Islet of Langerhans (tissue), 1 donor: ENCODE results near the gene LYVE1.
A peak's percentile ranks its signal among the peaks of the same experiment; 100 is the strongest.

Source experiments
- FAIRE-seq: peaks from one replicate; lab custom pipeline; 2011; peaks lifted over from hg19 to GRCh38; lab: Jason Lieb, UNC

Gene LYVE1

GRCh38 chr11:10558288-10558687 is 10.2 kb downstream of the LYVE1 start:
- no peak for FAIRE-seq

DNA sequence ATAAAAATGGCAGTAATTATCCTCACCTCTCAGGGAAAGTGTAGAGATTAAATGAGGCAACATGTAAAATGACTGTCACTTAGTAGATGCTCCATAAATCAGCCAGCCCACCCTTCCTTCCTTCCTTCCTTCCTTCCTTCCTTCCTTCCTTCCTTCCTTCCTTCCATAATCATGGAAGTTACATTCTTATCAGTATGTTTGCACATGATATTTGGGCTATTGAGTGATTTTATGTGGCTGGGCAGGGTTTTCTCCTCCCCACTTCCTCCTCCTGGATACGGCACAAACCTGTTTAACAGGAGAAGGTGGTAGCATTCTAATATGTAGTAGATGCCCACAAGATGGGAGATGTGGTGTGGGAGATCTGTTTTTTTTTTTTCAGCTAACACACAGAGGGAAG is 11.9 kb downstream of the LYVE1 start:
- no peak for FAIRE-seq

GRCh38 chr11:10551845-10552352 is 16.6 kb downstream of the LYVE1 start:
- no peak for FAIRE-seq

GRCh38 chr11:10551290-10551592 is 17.2 kb downstream of the LYVE1 start:
- FAIRE-seq, result no peak

DNA sequence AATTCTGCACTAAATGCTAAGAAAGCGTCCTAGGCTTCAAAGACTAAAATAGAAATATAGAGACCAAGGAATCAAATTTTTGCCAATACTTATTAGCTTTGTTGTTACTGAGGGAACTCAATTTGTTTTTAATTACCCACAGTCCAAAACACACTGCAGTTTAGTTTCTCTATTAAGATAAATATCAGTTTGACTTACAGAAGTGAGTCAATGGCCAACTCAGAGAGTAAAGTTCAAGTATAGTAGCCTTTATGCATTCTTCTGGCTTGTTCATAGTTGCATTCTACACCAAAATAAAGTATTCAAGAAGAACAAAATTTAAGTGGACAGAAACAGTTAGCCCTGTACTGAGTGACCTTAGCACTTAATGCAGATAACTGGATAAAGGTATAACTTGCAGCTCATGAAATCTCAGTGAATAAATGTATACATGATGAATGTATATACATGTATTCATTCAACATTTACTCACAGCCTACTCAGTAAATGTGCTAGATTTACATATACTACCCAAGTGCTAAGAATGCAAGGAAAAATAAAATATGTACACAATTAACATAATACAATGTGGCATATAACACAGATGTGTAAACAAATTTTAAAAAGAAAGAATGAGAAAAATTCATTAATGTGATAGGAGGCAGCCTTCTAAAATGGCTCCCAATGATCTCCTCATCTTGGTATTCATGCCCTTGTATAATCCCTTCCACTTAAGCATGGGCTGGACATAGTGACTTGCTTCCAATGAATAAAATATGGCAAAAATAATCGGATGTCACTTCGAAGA is 17.8 kb downstream of the LYVE1 start:
- FAIRE-seq, result no peak

DNA sequence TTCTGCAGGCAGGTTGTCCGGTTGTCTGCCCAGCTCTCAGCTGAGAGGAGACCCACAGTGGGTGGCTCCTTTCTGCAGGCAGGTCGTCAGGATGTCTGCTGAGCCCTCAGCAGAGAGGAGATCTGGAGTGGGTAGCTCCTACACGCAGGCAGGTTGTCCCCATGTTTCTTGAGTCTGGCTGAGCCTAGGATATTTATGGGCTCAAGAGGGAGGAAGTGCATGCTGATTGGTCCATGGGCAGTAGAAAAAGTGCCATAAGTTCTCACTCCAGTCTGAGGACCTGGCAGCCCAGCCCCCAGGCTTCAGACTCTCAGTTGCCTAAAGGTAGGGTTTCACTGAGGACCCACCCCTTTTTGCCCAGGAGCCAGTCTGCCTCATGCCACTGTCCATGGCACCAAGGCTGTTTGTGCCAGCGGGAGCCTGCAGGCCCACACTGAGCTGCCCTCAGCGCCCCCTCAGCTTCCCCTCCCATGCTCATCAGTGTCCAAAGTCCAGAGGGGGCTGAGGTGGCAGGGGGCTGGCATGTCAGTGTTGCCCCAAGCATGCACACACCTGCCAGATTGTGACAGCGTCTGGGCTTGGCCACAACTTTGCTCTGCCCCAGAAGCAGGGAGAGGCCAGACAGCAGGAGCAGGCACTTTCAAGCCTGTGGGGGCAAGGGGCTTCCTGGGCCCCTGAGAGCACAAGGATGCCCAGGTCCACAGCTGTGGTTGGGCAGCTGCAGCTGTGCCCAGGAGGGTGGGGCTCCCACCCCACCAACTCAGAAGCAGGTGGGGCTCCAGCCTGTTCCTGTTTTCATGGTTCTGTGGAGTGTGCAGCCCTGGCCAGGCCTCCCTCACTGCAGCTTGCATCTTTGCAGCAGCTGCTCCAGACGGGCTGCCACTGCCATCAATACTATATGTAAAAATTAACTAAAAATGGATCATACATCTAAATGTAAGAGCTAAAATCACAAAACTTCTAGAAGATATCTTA is 23.7 kb downstream of the LYVE1 start:
- FAIRE-seq, result no peak

DNA sequence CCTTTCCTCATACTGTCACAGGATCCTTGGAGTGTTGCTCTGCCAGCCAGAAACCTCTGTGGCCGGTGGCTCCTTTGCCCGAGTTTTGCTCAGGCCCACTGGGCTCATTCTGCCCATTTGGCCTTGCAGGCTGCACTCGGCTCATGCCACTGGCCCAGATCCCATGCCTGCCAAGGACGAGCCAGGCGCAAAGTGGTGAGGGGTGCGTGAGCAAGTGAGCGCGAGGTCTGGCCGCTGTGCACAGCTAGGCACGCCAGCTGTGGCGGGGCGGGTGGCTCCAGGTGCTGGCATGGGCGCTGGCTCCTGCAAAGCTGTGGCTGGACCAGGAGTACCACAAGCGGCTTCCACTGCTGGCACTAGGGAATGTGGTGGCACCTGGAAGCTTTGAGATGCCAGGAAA is 24.7 kb downstream of the LYVE1 start:
- FAIRE-seq, result no peak

DNA sequence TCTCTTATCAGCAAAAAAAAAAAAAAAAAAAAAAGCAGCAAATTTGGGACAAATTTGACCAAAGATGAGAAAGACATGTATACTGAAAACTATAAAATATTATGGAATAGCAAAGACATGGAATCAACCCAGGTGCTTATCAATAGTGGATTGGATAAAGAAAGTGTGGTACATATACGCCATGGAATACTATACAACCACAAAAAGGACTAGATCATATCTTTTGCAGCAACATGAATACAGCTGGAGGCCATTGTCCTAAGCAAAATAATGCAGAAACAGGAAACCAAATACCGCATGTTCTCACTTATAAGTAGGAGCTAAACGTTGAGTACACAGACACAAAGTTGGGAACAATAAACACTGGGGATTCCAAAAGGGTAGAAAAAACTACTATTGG is 25.7 kb downstream of the LYVE1 start:
- no peak for FAIRE-seq

- FAIRE-seq, result peak; percentile 13
Observed at GRCh38 chr11:10541561-10541930, 26.9 kb downstream of the LYVE1 start.

DNA sequence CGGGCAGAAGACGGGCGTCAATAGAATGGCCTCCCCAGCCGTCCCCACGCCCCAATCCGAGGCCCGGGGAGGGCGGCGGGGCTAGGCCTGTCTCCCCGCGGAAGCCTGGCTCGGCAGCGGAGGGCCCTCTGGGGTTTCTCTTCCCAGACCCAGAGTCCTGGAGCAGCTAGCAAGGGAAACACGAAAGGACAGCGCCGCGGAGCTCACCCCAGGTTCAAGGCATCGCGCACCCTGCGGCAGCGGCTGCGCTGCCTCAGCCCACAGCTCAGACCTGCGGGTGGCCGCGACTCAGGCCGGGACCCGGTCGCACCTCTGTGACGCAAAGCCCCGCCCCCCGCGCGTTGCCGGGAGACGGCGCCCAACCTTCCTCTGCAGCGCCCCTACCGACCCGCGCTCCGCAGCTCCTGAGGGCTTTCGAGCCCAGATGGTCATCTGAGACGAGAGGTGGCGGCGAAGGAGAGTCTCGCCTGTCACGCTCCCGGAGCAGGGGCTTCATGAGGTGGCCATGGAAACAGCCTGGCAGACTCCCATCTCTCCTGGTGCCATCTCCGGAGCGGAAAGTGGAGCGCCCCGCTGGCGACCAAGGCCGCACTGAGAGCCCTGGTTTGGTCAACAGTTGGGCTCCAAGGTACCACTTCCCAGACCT is 27.4 kb downstream of the LYVE1 start, which contains the start of gene RNF141:
Gene RNF141 (minus strand): TSS at position 273 of the 646 bp plus-strand sequence. CDS start 7,029 bp downstream, outside the sequence.
- FAIRE-seq, result no peak

DNA sequence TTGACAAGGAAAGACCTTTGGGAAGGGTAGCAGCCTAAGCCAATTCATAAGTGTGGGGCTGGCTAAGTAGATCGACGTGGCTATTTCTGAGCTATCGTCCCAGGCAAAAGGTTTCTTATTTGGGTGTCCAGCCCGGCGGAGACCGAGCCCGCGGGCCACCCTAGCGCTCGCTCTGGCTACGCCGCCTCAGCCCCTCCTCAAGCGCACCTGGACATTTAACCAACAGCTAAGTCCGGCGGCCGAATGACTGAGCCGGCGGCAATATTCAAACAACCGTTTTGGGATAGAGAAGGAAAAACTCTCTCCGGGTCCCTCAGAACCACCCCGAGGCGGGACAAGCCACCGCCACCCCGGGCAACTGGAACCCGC is 27.9 kb downstream of the LYVE1 start:
- no peak for FAIRE-seq

GRCh38 chr11:10539339-10539738 is 29.1 kb downstream of the LYVE1 start:
- no peak for FAIRE-seq

DNA sequence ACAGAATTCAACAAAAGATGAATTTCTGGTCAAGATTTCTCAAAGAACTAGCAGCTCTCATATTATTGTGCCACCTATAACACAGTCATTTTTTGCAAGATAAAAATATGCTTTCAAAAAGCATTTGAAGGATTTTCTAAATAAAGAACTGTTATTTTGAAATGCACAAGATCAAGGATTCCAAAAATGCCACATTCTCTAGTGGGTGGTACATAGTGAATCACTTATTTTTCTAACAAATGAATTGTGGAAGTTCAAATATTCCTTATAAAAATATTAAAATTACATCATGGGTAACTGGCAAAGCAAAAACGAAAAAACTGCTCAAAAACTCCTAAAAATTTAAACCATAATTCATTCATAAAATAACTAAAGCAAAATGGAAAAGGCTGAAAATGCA is 29.5 kb downstream of the LYVE1 start:
- FAIRE-seq, result peak; percentile 27

DNA sequence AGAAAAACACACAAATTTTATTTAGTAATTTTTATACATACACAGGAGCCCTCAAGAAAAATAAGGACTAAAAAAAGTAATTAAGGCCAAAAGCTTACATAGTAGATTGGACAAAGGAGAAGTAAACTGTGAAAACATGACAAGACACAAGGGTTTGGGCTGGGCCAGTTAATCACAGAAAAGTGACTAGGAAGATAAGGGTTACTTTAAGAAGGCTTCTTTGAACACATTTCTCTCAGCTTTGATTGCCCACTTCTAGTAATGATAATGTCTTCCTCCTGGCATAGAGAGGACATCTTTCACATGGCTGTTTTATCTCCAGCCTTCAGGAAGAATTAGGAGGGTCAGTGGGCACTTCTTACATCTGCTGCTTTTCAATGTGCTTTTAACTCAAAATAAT is 30.9 kb downstream of the LYVE1 start:
- FAIRE-seq, result no peak

DNA sequence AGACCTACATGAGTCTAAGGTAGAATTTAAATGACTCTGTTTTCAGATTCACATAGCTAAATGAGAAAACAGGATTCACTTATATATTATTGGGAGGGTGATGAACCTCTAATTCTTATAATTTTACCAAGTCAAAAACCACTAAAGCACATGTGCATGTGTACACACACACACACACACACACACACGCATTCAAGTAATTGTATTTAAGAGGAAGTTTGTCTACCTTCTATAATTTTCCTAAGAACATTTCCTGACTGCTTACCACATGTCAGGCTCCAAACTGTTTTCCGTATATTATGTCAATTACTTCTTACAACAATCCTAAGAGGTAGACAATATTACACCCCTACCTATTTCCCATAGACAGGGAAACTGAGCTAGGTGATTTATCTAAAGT is 34.1 kb downstream of the LYVE1 start:
- FAIRE-seq, result no peak

GRCh38 chr11:10533323-10533722 is 35.1 kb downstream of the LYVE1 start:
- FAIRE-seq, result no peak

- no peak for FAIRE-seq
Observed at GRCh38 chr11:10532526-10532925, 35.9 kb downstream of the LYVE1 start.

DNA sequence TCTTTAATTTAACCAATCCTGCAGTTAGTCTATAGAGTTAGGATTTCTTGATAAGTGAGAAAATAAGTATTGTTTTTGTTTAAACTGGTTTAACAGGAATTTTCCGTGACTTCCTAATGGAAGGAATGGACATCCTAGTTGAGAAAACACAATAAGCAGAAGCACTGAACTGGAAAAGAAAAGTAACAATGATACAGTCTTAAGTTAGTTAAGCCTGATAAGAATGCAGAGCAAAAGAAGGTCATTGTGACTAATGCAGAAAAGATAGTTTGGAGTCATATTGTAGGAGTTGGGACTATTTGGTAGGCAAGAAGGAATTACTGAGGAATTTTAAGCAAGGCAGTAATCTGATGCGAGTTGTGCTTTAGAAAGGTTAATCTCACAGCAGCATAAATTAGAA is 39.2 kb downstream of the LYVE1 start:
- FAIRE-seq, result no peak

- peak; percentile 79 for FAIRE-seq
Observed at GRCh38 chr11:10528121-10528520, 40.3 kb downstream of the LYVE1 start.

GRCh38 chr11:10526974-10527918 is 41.2 kb downstream of the LYVE1 start:
- no peak for FAIRE-seq

DNA sequence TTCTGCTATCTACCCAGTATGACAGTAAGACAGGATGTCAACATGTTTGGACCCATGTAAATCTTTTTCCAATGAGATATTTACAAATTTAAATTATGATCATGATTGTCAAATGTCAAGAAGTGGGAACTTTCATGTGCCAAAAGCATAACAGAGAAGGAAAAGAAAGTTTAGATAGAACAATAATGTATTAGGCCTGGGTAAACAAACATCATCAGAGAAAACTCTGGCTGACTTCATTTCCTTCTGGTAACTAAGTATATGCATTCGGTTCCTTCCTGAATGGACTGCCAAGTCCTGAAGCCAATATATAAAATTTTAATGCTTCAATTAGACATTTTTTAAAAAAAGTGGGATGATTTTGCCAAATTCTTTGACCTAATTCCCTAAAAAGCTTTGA is 44.0 kb downstream of the LYVE1 start:
- no peak for FAIRE-seq

GRCh38 chr11:10522921-10523320 is 45.5 kb downstream of the LYVE1 start:
- FAIRE-seq, result no peak
